Epithelial cell of prostate (primary cell): ENCODE data around the gene DOCK2.
"Not testable (repeated sequence)": the region's sequence is repeated elsewhere in the genome, so short reads cannot be mapped to it uniquely, and the experiment has no call there.

ENCODE experiments used
- DNase-seq: peaks from one replicate; pipeline ENCODE4 v3.0.0-alpha.2; 2011; ENCODE audit warnings: low read depth, low spot score
- H3K27ac ChIP-seq: fragments of 450-650 bp; 2 replicates; pipeline ENCODE4 v1.5.1; 2017; ENCODE audit warnings: mild to moderate bottlenecking

DOCK2 gene

GRCh38 chr5:169636477-169637084 is 494 bp upstream of the DOCK2 start:
- H3K27ac ChIP-seq = no peak overlapping the region
- DNase-seq = no peak

- no peak for DNase-seq
- H3K27ac ChIP-seq = no peak overlapping the region
Observed at GRCh38 chr5:169637549-169638121, 560 bp downstream of the DOCK2 start.

- H3K27ac ChIP-seq = no peak overlapping the region
- DNase-seq = no peak
Observed at GRCh38 chr5:169641253-169641652, 4.2 kb downstream of the DOCK2 start.

- DNase-seq = no peak
- no peak overlapping the region for H3K27ac ChIP-seq
Observed at GRCh38 chr5:169646856-169647255, 9.8 kb downstream of the DOCK2 start.

- no peak for DNase-seq
- no peak overlapping the region for H3K27ac ChIP-seq
Observed at GRCh38 chr5:169647566-169647965, 10.5 kb downstream of the DOCK2 start.

- no peak for DNase-seq
- no peak overlapping the region for H3K27ac ChIP-seq
Observed at GRCh38 chr5:169648725-169649310, 11.7 kb downstream of the DOCK2 start.

- no peak overlapping the region for H3K27ac ChIP-seq
- DNase-seq = no peak
Observed at GRCh38 chr5:169649486-169649885, 12.4 kb downstream of the DOCK2 start.

GRCh38 chr5:169650701-169651331 is 13.7 kb downstream of the DOCK2 start:
- DNase-seq = no peak
- no peak overlapping the region for H3K27ac ChIP-seq

- no peak overlapping the region for H3K27ac ChIP-seq
- no peak for DNase-seq
Observed at GRCh38 chr5:169651526-169651925, 14.5 kb downstream of the DOCK2 start.

GRCh38 chr5:169652057-169652456 is 15.0 kb downstream of the DOCK2 start:
- H3K27ac ChIP-seq = no peak overlapping the region
- no peak for DNase-seq

- DNase-seq = no peak
Observed at GRCh38 chr5:169653091-169653490, 16.0 kb downstream of the DOCK2 start.

GRCh38 chr5:169655353-169655752 is 18.3 kb downstream of the DOCK2 start:
- no peak for DNase-seq
- H3K27ac ChIP-seq = no peak overlapping the region

More at GRCh38 chr5:169653091-169653490, 16.0 kb downstream of the DOCK2 start:
- H3K27ac ChIP-seq = no peak overlapping the region

GRCh38 chr5:169656125-169656901 is 19.2 kb downstream of the DOCK2 start:
- H3K27ac ChIP-seq = no peak overlapping the region
- DNase-seq = peak; percentile 6

- no peak overlapping the region for H3K27ac ChIP-seq
- no peak for DNase-seq
Observed at GRCh38 chr5:169657127-169657526, 20.1 kb downstream of the DOCK2 start.

GRCh38 chr5:169662451-169662850 is 25.4 kb downstream of the DOCK2 start:
- not testable (repeated sequence) for DNase-seq, H3K27ac ChIP-seq

GRCh38 chr5:169663537-169663936 is 26.5 kb downstream of the DOCK2 start:
- H3K27ac ChIP-seq = no peak overlapping the region
- no peak for DNase-seq

- DNase-seq = no peak
- H3K27ac ChIP-seq = no peak overlapping the region
Observed at GRCh38 chr5:169666365-169666764, 29.3 kb downstream of the DOCK2 start.

GRCh38 chr5:169667896-169668674 is 31.0 kb downstream of the DOCK2 start:
- DNase-seq = no peak
- no peak overlapping the region for H3K27ac ChIP-seq

GRCh38 chr5:169668732-169669131 is 31.7 kb downstream of the DOCK2 start:
- DNase-seq = no peak
- no peak overlapping the region for H3K27ac ChIP-seq
